GM12872 (cell line): ENCODE data around the gene TTC33.

ENCODE experiments used
- TF ChIP-seq, protein P1 (sequence below): IDR thresholded peaks from 3 replicates; pipeline ENCODE4 v1.5.1; 2011; ENCODE audit warnings: low read depth, mild to moderate bottlenecking, low read length, moderate library complexity; ENCODE audit not compliant: insufficient read depth

TTC33 gene

DNA sequence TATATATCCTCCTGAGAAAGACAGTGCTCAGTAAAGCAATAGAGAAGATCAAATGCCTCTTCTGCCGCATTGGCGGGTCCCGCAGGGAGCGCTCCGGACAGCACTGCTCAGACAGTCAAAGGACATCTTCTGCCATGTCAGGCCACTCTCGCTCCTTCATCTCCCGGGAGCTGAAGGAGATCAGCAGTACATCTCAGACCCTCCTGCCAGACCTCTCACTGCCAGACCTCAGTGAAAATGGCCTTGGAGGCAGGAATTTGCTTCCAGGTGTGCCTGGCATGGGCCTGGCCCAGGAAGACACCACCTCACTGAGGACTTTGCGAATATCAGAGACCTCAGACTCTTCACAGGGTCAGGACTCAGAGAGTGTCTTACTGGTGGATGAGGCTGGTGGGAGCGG, 63.9 kb downstream of the TTC33 start:
- TF ChIP-seq, protein P1, sequence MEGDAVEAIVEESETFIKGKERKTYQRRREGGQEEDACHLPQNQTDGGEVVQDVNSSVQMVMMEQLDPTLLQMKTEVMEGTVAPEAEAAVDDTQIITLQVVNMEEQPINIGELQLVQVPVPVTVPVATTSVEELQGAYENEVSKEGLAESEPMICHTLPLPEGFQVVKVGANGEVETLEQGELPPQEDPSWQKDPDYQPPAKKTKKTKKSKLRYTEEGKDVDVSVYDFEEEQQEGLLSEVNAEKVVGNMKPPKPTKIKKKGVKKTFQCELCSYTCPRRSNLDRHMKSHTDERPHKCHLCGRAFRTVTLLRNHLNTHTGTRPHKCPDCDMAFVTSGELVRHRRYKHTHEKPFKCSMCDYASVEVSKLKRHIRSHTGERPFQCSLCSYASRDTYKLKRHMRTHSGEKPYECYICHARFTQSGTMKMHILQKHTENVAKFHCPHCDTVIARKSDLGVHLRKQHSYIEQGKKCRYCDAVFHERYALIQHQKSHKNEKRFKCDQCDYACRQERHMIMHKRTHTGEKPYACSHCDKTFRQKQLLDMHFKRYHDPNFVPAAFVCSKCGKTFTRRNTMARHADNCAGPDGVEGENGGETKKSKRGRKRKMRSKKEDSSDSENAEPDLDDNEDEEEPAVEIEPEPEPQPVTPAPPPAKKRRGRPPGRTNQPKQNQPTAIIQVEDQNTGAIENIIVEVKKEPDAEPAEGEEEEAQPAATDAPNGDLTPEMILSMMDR = no peak

DNA sequence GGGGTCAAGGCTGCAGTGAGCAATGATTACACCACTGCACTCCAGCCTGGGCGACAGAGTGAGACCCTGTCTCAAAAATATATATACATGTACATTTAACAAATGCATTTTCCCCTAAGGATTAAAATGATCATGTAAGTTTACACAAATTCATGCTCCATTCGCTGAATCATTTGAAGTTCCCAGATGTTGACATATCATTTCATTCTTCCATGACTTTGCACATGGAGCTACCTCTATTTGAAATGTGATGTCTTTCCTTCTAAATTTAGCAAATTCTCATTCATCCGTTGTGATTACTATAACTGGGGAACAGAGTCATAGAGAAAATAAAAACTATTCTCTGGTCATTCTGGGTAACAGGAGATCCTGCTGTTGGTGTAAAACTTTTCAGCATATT, 65.5 kb downstream of the TTC33 start:
- TF ChIP-seq, protein P1 = no peak

DNA sequence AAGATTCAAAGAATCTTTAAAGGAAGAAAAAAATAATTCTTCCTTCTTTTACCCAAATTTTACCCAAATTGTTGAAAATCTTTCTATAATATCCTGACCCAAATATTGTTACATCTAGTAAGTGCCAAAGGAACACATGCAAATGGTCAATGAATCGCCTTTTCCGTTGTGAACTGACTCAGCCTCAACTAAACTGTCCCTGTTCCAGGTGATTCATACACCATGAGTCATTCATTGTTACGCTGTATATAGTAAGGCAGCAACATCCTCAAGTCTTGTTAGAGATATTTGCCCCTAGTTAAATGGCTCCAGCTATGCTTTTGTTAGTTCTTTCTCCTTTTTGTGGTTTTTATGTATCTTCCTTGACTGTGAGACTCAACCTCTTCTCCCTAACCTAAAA, 66.3 kb downstream of the TTC33 start:
- TF ChIP-seq, protein P1 = no peak

DNA sequence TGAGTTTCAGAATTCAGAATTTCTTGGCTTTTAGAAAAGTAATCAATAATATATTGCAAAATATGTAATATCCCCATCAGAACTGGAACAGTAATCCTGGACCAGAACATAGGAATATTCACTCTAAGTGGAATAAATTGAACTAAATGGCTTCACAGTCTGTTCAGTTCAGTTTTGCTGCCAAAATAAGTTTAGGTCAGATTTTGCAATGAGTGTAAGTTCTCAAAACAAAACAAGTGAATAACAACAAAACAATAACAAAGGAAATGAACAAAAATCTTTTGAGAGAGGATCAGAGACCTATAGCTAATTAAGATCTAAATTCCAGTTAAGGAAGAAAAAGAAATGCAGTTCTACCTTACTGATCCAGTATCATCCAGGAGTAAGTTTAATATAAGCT, 66.8 kb downstream of the TTC33 start:
- TF ChIP-seq, protein P1 = no peak

DNA sequence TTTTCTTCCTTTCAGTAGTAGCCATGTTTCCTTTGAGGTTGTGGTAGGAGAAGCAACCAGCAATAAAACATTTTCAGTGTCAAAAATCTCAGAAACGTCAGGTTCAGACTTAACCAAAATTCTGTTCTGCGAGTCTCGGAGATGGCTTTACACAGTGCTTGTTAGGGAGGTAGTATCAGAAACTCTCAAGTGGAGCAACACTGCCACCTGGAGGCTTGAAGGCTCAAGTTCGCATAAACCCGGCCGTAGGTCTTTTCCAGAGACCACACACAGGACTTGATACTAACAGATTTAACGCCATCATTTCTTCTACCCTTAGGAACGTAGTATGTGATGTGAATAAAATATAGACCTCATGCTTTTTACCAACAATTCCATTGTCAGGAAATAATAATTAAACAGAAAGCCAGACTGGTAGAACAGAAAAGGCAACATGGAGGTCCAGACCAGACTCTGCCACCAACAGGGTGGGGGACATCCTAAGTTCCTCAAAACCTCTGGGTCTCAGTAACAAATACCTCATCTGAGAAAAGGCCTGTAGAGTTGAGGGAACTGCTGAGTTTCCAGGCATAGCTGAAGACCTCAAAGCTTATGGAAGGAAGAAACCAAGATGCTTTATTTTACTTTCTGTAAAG, 67.5 kb downstream of the TTC33 start:
- TF ChIP-seq, protein P1 = peak; percentile 78

DNA sequence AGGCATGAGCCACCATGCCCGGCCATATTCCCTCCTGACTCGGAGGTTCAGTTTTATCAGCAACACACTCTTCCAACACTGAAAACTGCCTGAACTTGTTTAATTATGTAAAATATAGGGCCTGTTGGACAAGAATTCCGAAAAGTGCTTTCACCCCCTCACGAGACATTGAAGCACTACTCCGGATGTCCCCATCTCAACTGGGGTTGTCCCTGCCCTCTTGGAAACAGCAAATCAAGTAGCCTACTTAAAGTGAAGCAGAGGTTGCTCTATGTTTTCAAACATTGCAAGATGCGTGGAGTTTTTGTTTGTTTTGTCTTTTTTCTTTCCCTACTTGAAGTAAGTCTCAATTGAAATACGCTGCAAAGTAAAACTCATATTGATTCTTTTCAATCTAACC, 68.4 kb downstream of the TTC33 start:
- TF ChIP-seq, protein P1 = no peak

DNA sequence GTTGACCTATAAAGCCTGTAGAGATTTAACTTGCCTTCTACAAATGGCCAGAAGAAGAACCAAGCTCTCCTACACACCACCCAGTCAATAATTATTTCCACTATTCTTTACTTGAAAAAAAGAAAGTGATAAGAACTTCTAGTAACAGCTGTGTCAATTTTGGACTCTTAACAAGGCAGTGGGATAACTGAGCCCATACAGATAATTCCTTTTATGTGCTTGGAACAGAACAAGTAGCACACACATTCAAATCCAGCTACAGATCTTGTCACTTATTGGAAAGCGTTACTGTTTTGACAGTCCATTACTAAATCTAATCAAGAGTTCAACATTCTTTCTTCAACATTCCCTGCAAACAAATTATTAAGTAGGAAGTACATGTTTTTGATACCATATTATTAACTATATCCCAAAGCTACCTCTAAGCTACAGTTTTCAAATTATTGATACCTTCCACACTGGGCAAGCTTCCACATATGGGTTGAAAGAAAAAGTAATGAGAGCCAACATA, 69.7 kb downstream of the TTC33 start:
- TF ChIP-seq, protein P1 = no peak
